CD4-positive, alpha-beta T cell treated with Interleukin-17A for 1 hour (primary cell): Measurements from ENCODE around the gene CALHM6.

Experiments used
- DNase-seq: peaks from one replicate; pipeline ENCODE4 v3.0.0-alpha.2; 2020

CALHM6 gene

DNA sequence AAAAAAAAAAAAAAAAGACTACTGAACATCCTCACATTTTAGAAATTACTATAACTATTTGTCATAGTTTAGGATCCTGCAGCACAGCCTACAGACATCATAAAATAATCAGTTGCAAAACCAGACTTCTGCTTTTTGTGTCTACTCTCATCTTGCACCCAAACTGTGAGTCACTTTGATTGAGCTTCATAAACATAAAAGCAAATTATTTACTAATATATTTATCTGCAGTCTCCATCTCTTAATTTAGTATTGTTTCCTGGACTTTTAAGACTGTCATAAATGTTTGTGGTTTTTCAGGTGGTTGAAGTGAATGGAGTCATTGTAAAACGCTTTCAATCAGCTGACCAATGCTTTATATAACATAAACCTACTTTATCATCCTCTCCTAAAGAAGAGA lies 14.8 kb upstream of the CALHM6 start:
- DNase-seq, result no peak

DNA sequence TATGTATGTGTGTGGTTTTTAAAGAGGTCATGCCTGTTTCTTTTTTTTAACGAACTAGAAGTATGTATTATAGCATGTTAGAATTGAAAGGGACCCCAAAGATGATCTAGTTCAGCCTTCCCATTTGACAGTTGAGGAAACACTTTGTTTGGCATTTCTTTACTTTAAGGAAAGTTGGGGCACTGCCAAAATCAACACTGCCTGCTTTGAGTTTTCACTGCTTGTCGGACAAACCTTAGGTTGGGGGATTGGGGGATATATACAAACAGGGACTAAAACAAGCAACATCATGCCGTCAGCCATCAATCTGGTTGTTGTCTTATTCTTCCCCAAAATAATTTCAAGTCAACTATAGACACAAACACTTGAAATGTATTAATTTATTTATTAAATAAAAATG lies 14.1 kb upstream of the CALHM6 start:
- no peak for DNase-seq

DNA sequence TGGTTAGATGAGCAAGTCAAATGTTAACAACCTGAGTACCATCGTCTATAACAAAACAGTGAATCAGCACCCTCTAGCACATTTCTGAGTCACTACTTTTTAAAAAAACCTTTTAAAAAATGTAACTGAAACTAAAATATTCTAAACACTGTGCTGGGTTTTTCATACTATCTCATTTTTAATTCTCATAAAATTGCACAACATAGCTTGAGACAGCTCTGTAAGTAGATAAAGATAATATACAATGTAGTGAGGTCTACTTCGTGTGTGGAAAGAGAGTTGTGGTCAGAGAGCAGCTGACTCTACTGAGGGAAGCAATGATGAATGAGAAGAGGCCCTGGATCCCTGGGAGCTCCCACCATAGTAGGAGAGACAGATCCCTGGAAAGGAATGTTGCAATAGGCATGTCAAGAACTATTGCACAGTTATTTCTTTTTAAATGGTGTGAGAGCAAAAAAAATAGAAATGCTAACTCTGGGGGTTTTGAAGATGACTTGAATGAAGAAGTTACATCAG lies 13.6 kb upstream of the CALHM6 start:
- no peak for DNase-seq

DNA sequence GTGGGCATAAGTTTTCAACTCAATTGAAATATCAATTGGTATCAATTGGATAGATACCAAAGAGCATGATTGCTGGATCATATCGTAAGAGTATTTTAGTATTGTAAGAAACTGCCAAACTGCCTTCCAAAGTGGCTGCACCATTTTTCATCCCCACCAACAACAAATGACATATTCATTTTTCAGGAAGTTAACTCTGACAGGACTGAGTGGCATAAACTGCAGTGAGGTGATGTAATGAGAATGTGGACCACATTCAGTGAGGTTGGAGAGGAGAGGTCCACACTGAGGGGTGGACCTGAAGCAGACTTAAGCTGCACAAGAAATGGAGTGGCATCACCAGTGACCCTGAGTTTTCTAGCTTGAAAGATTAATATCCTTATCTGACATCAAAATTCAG lies 11.6 kb upstream of the CALHM6 start:
- no peak for DNase-seq

DNA sequence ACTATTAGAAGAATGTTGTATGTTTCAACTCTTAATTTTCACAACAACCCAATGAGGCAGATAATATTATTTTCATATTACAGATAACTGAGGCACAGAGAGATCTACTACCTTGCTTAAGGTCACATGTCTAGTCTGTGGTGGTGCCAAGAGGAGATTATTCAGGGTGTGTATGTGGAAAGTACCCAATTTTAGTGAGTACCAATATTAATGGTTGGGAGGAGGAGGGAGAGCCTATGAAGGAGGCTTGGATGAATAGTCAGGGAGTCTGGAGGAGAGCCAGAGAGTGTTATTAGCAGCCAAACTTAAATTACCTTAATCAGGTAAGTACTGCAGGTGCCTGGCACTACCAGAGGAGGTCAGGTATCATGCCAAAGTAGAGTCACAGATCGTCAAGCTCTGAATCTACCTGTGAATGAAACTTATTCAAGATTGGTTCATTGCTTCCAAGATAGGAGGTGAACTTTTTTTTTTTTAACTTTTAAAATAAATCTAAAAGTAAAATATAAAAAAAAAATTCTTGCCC lies 10.9 kb upstream of the CALHM6 start:
- no peak for DNase-seq

GRCh38 chr6:116450769-116451740 lies 10.1 kb upstream of the CALHM6 start:
- no peak for DNase-seq

- DNase-seq, result no peak
These were observed 9.3 kb upstream of the CALHM6 start for GRCh38 chr6:116451916-116452315.

DNA sequence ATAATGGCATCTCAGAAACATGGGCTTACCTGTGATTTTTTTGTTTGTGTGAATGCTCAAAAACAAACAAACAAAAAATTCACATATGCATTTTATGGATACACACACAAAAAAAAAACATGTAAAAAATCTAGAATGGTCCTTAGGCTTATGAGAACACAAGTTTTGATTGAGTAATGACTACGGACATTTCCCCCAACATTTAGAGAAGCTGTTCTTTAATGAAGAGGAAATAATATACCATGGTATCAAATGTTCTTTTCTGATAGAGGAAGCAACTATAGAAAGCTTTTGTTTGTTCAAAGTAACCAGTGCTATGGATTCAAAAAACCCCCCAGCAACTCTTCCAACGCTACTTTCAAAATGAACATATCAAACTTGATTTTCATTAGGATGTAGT lies 8.6 kb upstream of the CALHM6 start:
- no peak for DNase-seq

GRCh38 chr6:116456106-116456505 lies 5.1 kb upstream of the CALHM6 start:
- DNase-seq, result no peak

GRCh38 chr6:116456927-116457326 lies 4.2 kb upstream of the CALHM6 start:
- DNase-seq, result no peak

DNA sequence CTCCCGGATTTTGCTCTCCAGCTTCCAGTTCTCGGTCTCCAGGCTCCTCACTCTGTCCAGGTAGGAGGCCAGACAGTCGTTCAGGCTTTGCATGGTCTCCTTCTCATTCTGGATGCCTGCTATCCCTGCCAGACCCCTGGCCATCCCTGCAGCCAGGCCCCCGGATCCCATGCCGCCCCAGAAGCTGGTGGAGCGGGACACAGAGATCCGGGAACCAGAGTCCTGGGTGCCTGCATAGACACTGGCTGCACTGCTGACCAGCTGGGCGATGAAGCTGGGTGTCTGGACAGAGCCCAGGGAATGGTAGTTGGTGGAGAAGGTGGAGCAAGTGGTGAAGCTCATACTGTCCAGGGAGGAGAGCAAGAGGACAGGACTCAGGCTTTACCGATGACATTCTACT lies 2.9 kb upstream of the CALHM6 start:
- DNase-seq, result no peak

DNA sequence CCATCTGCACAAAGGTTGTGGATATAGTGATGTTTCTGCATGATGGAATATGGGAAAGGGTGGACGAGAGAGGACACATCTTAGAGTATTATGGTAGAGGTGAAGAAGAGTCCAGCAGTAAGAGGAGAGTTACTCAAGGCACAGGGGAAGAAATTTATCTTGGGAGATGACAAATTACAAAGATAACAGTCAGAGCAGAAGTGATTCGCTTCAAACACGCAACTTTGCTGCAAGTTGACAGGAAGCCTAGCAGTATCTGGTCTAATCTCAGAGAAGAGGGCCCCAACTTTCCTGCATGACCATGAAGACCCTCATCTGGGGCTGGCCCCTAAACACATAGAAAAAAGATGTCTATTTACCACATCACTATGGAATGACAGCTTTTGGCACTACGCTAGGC lies 1.2 kb upstream of the CALHM6 start:
- no peak for DNase-seq

GRCh38 chr6:116461932-116462885 lies 1.0 kb downstream of the CALHM6 start:
- peak; percentile 39 for DNase-seq

DNA sequence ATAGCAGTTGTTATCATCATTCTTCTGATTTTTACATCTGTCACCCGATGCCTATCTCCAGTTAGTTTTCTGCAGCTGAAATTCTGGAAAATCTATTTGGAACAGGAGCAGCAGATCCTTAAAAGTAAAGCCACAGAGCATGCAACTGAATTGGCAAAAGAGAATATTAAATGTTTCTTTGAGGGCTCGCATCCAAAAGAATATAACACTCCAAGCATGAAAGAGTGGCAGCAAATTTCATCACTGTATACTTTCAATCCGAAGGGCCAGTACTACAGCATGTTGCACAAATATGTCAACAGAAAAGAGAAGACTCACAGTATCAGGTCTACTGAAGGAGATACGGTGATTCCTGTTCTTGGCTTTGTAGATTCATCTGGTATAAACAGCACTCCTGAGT lies 2.1 kb downstream of the CALHM6 start:
- no peak for DNase-seq

GRCh38 chr6:116465246-116465645 lies 4.1 kb downstream of the CALHM6 start:
- DNase-seq, result no peak

GRCh38 chr6:116467096-116467495 lies 5.9 kb downstream of the CALHM6 start:
- no peak for DNase-seq

GRCh38 chr6:116467514-116467913 lies 6.3 kb downstream of the CALHM6 start:
- DNase-seq, result no peak

GRCh38 chr6:116468293-116468692 lies 7.1 kb downstream of the CALHM6 start:
- no peak for DNase-seq

DNA sequence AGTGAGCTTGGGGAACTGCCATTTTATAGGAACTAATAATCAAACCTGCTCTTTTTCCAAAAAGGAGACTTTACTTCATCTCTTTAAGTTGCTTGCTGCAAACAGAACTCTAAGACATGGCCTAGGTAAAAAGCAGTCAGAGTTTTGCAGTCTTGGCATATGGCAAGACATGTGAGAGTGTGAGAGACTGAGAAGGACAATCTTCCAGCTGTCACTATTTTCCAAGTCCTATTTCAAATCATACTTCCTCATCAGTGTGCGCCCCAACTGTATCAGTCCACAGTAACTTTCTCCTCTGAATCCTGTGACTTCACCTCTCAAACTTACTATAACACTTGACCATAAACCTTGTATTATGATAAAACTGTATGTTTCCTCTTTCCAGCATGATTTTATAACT lies 10.4 kb downstream of the CALHM6 start:
- DNase-seq, result no peak

- no peak for DNase-seq
These were observed 11.5 kb downstream of the CALHM6 start for GRCh38 chr6:116472706-116473105.

- DNase-seq, result no peak
These were observed 14.0 kb downstream of the CALHM6 start for GRCh38 chr6:116475141-116475540.

GRCh38 chr6:116476002-116476678 lies 15.0 kb downstream of the CALHM6 start:
- peak; percentile 32 for DNase-seq

DNA sequence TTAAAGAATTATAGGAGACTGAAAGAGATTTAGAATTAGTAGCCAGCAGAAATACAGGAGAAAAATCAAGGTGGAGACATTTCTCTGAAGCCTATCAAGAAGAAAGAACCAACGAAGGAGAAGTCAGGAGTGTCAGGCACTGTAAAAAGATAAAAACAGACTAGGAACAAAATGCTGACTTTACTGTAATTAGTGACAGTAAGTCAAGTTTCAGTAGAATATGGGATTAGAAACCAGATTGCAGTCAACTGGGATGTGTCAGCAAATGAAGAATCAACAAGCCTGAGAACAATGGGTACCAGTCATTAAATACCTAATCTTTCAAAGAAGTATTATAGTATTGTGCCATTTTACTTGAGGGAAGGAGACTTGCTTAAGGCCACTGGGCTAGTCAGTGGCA lies 21.6 kb downstream of the CALHM6 start:
- no peak for DNase-seq
